GM12892 (cell line): ENCODE measurements around the gene FAM118B.

Source experiments
- POLR2A ChIP-seq: IDR thresholded peaks from 2 replicates; pipeline ENCODE4 v1.6.1; 2011; ENCODE audit warnings: low read depth, low read length, control low read depth
- TAF1 ChIP-seq: IDR thresholded peaks from 2 replicates; pipeline ENCODE4 v1.6.1; 2011; ENCODE audit warnings: low read depth, mild to moderate bottlenecking, control low read depth, low read length, borderline replicate concordance

GRCh38 chr11:126257144-126257543, 45.6 kb downstream of the FAM118B start:
- TF ChIP-seq TAF1, result no peak
- no peak for TF ChIP-seq POLR2A
